ENCODE results near the gene PRIM2. TPM values are rescaled to one million over a fixed set of nuclear protein-coding genes. Genes with fewer than 3 reads are reported as not detected.
"Not testable (repeated sequence)": the region's sequence is repeated elsewhere in the genome, so short reads cannot be mapped to it uniquely, and the experiment has no call there.

Gene PRIM2, protein sequence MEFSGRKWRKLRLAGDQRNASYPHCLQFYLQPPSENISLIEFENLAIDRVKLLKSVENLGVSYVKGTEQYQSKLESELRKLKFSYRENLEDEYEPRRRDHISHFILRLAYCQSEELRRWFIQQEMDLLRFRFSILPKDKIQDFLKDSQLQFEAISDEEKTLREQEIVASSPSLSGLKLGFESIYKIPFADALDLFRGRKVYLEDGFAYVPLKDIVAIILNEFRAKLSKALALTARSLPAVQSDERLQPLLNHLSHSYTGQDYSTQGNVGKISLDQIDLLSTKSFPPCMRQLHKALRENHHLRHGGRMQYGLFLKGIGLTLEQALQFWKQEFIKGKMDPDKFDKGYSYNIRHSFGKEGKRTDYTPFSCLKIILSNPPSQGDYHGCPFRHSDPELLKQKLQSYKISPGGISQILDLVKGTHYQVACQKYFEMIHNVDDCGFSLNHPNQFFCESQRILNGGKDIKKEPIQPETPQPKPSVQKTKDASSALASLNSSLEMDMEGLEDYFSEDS
- 24.7 and 25.4 TPM in 2 replicates for total RNA-seq (2022)
- percentile 75 among the genes with signal in this experiment for Bru-seq, nascent RNA
- percentile 67 among the genes with signal in this experiment for BruChase-seq, experiment 1, labeled RNA remaining after a 2-hour chase
- percentile 62 among the genes with signal in this experiment for BruChase-seq, experiment 2, labeled RNA remaining after a 6-hour chase
- long read RNA-seq, partial matches to known transcripts = 2 of 11 reads
- long read RNA-seq, other reads (novel, unspliced or antisense) = 5 of 11 reads

DNA sequence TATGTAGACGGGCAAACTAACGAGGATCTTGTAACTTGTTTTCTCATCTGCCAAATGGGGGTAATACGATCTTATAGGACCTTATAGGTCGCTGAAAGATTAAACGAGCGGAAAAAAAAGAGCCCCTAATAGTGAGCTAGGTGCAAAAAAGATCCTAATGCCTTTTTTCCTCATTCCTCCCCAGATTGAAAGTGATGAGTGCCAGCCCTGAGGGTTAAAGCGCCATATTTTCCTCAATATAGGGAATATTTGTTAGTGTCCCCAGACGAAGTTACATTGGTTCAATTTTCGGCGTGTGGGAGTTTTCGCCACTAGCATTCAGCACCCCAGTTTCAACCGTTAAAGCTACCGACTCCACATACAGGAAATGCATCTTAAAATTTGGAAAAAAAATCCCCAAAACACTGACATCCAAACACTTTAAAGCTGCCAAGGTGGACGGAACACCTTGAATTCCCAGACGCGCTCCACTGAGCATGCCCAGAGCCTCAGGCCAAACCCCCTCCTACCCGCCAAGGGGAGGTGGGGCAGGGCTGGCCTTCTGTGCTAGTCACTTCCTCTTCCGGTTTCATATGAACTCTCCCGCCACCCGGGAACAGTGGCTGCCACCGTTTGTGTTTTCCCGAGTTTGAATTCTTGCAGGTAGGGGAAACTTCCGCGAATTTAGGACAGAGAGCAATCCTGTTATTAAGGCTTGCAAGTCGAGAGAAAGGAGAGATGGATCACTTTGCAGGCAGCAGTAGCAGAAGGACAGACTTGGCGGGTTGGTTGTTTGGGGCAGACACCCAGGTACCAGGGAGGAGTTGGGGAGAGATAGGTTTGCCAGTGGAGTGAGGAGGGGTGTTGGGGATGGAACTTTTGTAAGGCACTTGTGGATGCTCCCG lies at the start of gene PRIM2:
Gene PRIM2, plus strand, starts transcription at position 571 of the 884 bp plus-strand sequence. CDS start 816 bp downstream, outside the sequence.
- no peak for TF ChIP-seq CTCF (IDR thresholded peaks at IDR 0.05; ENCODE audit: insufficient read depth in 1 of 2, low read depth in 1 of 2, low read length in 1 of 2, severe bottlenecking in 1 of 2, unreplicated experiment in 1 of 2)
- TSS peak; percentile 62 for BruUV-seq (replicated peaks)
- no peaks in the 10 kb centered on the region for H3K9me3 Mint-ChIP-seq (ENCODE audit: unreplicated experiment)

DNA sequence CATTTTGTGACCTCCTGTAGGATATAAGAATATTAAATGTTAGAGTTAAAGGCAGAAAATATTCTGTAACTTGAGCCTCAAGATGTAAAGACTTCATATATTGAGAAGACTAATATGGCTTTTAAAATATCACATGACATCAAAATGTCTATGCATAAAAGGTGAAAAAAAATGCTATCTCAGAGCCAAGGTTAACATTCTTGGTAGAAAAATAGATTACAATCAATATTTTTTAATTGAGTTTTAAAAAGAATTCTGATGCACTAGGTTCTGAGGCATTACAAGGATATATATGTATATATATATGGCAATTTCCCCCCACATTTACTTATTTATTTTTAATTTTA lies 49.2 kb upstream of the PRIM2 start:
- no TSS peak for BruUV-seq (replicated peaks)
- H3K9me3 ChIP-seq = no peaks in the 10 kb centered on the region
- POLR2A ChIA-PET = no interaction called here
- intact Hi-C loops (cut with micrococcal nuclease; ENCODE audit: unreplicated experiment) = loop anchor here (1.0 to 5.0 kb wide), 3 partner anchors 46 to 76 kb away; partner anchors contain the start of gene RAB23
- DNase-seq = no peak
- Mint-ChIP-seq H3K27me3 (ENCODE audit: insufficient read depth, unreplicated experiment) (no peaks in the 10 kb centered on the region), H3K27ac (ENCODE audit: unreplicated experiment) (no peak overlapping the region), H3K4me3 (ENCODE audit: unreplicated experiment) (no peak overlapping the region), H3K4me1 (ENCODE audit: low read depth, unreplicated experiment) (no peaks in the 10 kb centered on the region), H3K36me3 (ENCODE audit: insufficient read depth, unreplicated experiment) (no peaks in the 10 kb centered on the region), H3K9me3 (ENCODE audit: unreplicated experiment) (peaks cover 5% of the 10 kb centered on the region)
- CTCF ChIA-PET = interaction anchor here (1.3 kb wide), 1 partner anchor 45 kb away, joined by 3 read pairs; no protein-coding TSS in a partner anchor
- no peaks in the 10 kb centered on the region for H3K27me3 ChIP-seq (replicated peaks; ENCODE audit: control insufficient read depth, insufficient read depth, low read length)
- no peaks in the 10 kb centered on the region for H3K4me1 ChIP-seq
- TF ChIP-seq CTCF (IDR thresholded peaks at IDR 0.05; ENCODE audit: insufficient read depth in 1 of 2, low read depth in 1 of 2, low read length in 1 of 2, severe bottlenecking in 1 of 2, unreplicated experiment in 1 of 2) = no peak
- H3K4me3 ChIP-seq (ENCODE audit: low read depth, low read length) = no peak overlapping the region
- H3K36me3 ChIP-seq (ENCODE audit: control insufficient read depth, insufficient read depth, low read length) = no peaks in the 10 kb centered on the region

More for the DNA sequence above, at the start of gene PRIM2:
- POLR2A ChIA-PET = no interaction called here
- Mint-ChIP-seq H3K4me1 (ENCODE audit: low read depth, unreplicated experiment) (peaks cover 24% of the 10 kb centered on the region), H3K36me3 (ENCODE audit: insufficient read depth, unreplicated experiment) (no peaks in the 10 kb centered on the region), H3K27me3 (ENCODE audit: insufficient read depth, unreplicated experiment) (no peaks in the 10 kb centered on the region), H3K27ac (ENCODE audit: unreplicated experiment) (peak within 1 kb of the TSS; percentile 92), H3K4me3 (ENCODE audit: unreplicated experiment) (peak within 1 kb of the TSS; percentile 92)
- H3K4me3 ChIP-seq (ENCODE audit: low read depth, low read length) = peak within 1 kb of the TSS; percentile 71
- peaks cover 14% of the 10 kb centered on the region; the same call in 1 of the 2 replicates for H3K4me1 ChIP-seq
- no peaks in the 10 kb centered on the region for H3K27me3 ChIP-seq (replicated peaks; ENCODE audit: control insufficient read depth, insufficient read depth, low read length)
- H3K36me3 ChIP-seq (ENCODE audit: control insufficient read depth, insufficient read depth, low read length) = no peaks in the 10 kb centered on the region; the same call in 1 of the 2 replicates
- no peaks in the 10 kb centered on the region for H3K9me3 ChIP-seq
- intact Hi-C loops (cut with micrococcal nuclease; ENCODE audit: unreplicated experiment) = loop anchor here (1.0 to 5.0 kb wide), 4 partner anchors 95 to 363 kb away; partner anchors contain the start of genes BAG2, BEND6 and RAB23
- CTCF ChIA-PET = interaction anchor here (0.6 to 1.6 kb wide), 5 partner anchors 50 to 441 kb away, joined by 3 to 10 read pairs (median 8); partner anchors contain the start of gene RAB23
- peak; percentile 88 to 89 for DNase-seq

DNA sequence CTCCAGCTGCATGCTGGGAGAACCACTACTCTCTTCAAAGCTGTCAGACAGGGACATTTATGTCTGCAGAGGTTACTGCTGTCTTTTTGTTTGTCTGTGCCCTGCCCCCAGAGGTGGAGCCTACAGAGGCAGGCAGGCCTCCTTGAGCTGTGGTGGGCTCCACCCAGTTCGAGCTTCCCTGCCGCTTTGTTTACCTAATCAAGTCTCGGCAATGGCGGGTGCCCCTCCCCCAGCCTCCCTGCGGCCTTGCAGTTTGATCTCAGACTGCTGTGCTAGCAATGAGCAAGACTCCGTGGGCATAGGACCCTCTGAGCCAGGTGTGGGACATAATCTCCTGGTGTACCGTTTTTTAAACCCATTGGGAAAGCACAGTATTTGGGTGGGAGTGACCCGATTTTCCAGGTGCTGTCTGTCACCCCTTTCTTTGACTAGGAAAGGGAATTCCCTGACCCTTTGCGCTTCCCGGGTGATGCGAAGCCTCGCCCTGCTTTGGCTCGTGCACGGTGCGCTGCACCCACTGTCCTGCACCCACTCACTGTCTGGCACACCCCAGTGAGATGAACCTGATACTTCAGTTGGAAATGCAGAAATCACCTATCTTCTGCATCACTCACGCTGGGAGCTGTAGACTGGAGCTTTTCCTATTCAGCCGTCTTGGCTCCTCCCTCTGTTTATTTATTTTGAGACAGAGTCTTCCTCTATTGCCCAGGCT lies 43.2 kb upstream of the PRIM2 start:
- H3K4me1 ChIP-seq; BruUV-seq (replicated peaks); H3K4me1 Mint-ChIP-seq (ENCODE audit: low read depth, unreplicated experiment); H3K9me3 Mint-ChIP-seq (ENCODE audit: unreplicated experiment); H3K9me3 ChIP-seq; H3K27ac Mint-ChIP-seq (ENCODE audit: unreplicated experiment); intact Hi-C loops (cut with micrococcal nuclease; ENCODE audit: unreplicated experiment); H3K4me3 Mint-ChIP-seq (ENCODE audit: unreplicated experiment); H3K4me3 ChIP-seq (ENCODE audit: low read depth, low read length); H3K36me3 Mint-ChIP-seq (ENCODE audit: insufficient read depth, unreplicated experiment); POLR2A ChIA-PET; H3K27me3 ChIP-seq (replicated peaks; ENCODE audit: control insufficient read depth, insufficient read depth, low read length); H3K27me3 Mint-ChIP-seq (ENCODE audit: insufficient read depth, unreplicated experiment); H3K36me3 ChIP-seq (ENCODE audit: control insufficient read depth, insufficient read depth, low read length); DNase-seq: not testable (repeated sequence)
- CTCF ChIA-PET = interaction anchor here (0.9 kb wide), 1 partner anchor 53 kb away, joined by 3 read pairs; no protein-coding TSS in a partner anchor

All from Caco-2 (cell line).